Left lung (tissue), 10 donors: ENCODE data around the gene GRM7. TPM values are rescaled to one million over a fixed set of nuclear protein-coding genes. Genes with fewer than 3 reads are reported as not detected.
A peak's percentile ranks its signal among the peaks of the same experiment; 100 is the strongest.

Source experiments
- ATAC-seq: fragments of 200-7000 bp; cut with Tn5 transposase; one replicate; pipeline ENCODE4 v1.9.1; 2020; ENCODE audit warnings: moderate library complexity
- DNase-seq, 4 donors: peaks; one replicate each; pipeline ENCODE4 v3.0.0-alpha.2; 2013 to 2020
- H3K27ac ChIP-seq, 2 donors: fragments of 200-600 bp; sonication (generic) in 1 of 2; one replicate each; pipeline versions ENCODE4 v1.5.0 to v1.8.0; 2020 to 2021
- H3K27me3 ChIP-seq, 2 donors: fragments of 200-600 bp; sonication (generic) in 1 of 2; one replicate each; pipeline versions ENCODE4 v1.5.0 to v1.8.0; 2020 to 2021
- H3K36me3 ChIP-seq, 2 donors: fragments of 200-600 bp; sonication (generic) in 1 of 2; one replicate each; pipeline versions ENCODE4 v1.5.0 to v1.8.0; 2020 to 2021
- H3K4me1 ChIP-seq, 2 donors: fragments of 200-600 bp; one replicate each; pipeline ENCODE4 v1.8.0; 2021
- H3K4me3 ChIP-seq, 2 donors: fragments of 200-600 bp; sonication (generic) in 1 of 2; one replicate each; pipeline versions ENCODE4 v1.5.0 to v1.8.0; 2020 to 2021; ENCODE audit warnings: mild to moderate bottlenecking in 1 of 2
- H3K9me3 ChIP-seq, 2 donors: fragments of 200-600 bp; sonication (generic) in 1 of 2; one replicate each; pipeline versions ENCODE4 v1.5.0 to v1.8.0; 2020 to 2021
- CTCF ChIP-seq, 2 donors: fragments of 200-600 bp; sonication (generic) in 1 of 2; IDR thresholded peaks; one replicate each; pipeline versions ENCODE4 v1.5.0 to v1.8.0; 2021; ENCODE audit warnings: antibody characterized with exemption in 2 of 2
- intact Hi-C, 2 donors: fragments of 100-400 bp; cut with DNase I; formaldehyde crosslinking; loops; one replicate each; pipeline versions ENCODE4 v1.11.2 to v1.14.2; 2022
- polyA plus RNA-seq, 6 donors: library from polyadenylated mRNA; unstranded; fragments of 120-200 nt; gene quantifications; one replicate each; pipeline ENCODE4 v1.2.1, GENCODE V29; 2013; ENCODE audit not compliant: insufficient read length in 6 of 6
- total RNA-seq, 2 donors: library from RNA; stranded (reverse); fragmentation: NEBNext Ultra II Directional; extraction: Animal tissue kit (Norgen Biotek cat#: 25700); gene quantifications; one replicate each; pipeline ENCODE4 v1.2.1, GENCODE V29; 2021
- donor health status: DM: no; HTN: yes; CAD: no.
- donor health status: DM: no; HTN: no; CAD: no.

Gene GRM7
- total and polyA plus RNA-seq, 8 donors, result 0.04 to 0.72 (median 0.27) TPM

GRCh38 chr3:7254251-7254650, 393.3 kb downstream of the GRM7 start:
- intact Hi-C loops, result no loop called here
- ATAC-seq (no peak), DNase-seq (peak in 1 of 4 donors; percentile 13)
- H3K27me3 ChIP-seq, result no peaks in the 10 kb centered on the region
- TF ChIP-seq CTCF (IDR thresholded peaks at IDR 0.05), result no peak
- no peak overlapping the region for H3K4me3 ChIP-seq
- H3K27ac ChIP-seq, result no peak overlapping the region
- H3K4me1 ChIP-seq, result peaks cover 0 to 3% of the 10 kb centered on the region in 2 donors
- H3K9me3 ChIP-seq, result peaks cover 0 to 10% of the 10 kb centered on the region in 2 donors
- no peaks in the 10 kb centered on the region for H3K36me3 ChIP-seq

- ATAC-seq (no peak), DNase-seq (no peak)
- no peaks in the 10 kb centered on the region for H3K4me1 ChIP-seq
- H3K36me3 ChIP-seq, result no peaks in the 10 kb centered on the region
- intact Hi-C loops, result no loop called here
- no peak overlapping the region for H3K4me3 ChIP-seq
- peaks cover 0 to 13% of the 10 kb centered on the region in 2 donors for H3K9me3 ChIP-seq
- TF ChIP-seq CTCF (IDR thresholded peaks at IDR 0.05), result no peak
- no peak overlapping the region for H3K27ac ChIP-seq
- H3K27me3 ChIP-seq, result no peaks in the 10 kb centered on the region
These were observed 400.1 kb downstream of the GRM7 start for GRCh38 chr3:7260975-7261374.

GRCh38 chr3:7263347-7264195, 402.7 kb downstream of the GRM7 start:
- H3K4me1 ChIP-seq, result no peaks in the 10 kb centered on the region
- ATAC-seq, result no peak
- intact Hi-C loops, result no loop called here
- no peak overlapping the region for H3K27ac ChIP-seq
- no peak overlapping the region for H3K4me3 ChIP-seq
- no peaks in the 10 kb centered on the region for H3K27me3 ChIP-seq
- peak in 1 of 4 donors; percentile 52 for DNase-seq
- H3K36me3 ChIP-seq, result no peaks in the 10 kb centered on the region
- H3K9me3 ChIP-seq, result peaks cover 0 to 3% of the 10 kb centered on the region in 2 donors
- no peak for TF ChIP-seq CTCF (IDR thresholded peaks at IDR 0.05)

- Histone ChIP-seq H3K27ac (no peak overlapping the region), H3K27me3 (no peaks in the 10 kb centered on the region), H3K4me3 (no peak overlapping the region), H3K9me3 (peaks cover 0 to 3% of the 10 kb centered on the region in 2 donors), H3K36me3 (no peaks in the 10 kb centered on the region), H3K4me1 (no peaks in the 10 kb centered on the region)
- DNase-seq (no peak), ATAC-seq (no peak)
- intact Hi-C loops, result no loop called here
- TF ChIP-seq CTCF (IDR thresholded peaks at IDR 0.05), result no peak
These were observed 403.2 kb downstream of the GRM7 start for GRCh38 chr3:7264196-7264526.

GRCh38 chr3:7265736-7266135, 404.8 kb downstream of the GRM7 start:
- no peaks in the 10 kb centered on the region for H3K4me1 ChIP-seq
- TF ChIP-seq CTCF (IDR thresholded peaks at IDR 0.05), result no peak
- no peak overlapping the region for H3K27ac ChIP-seq
- ATAC-seq (no peak), DNase-seq (no peak)
- intact Hi-C loops, result no loop called here
- no peaks in the 10 kb centered on the region for H3K36me3 ChIP-seq
- peaks cover 0 to 3% of the 10 kb centered on the region in 2 donors for H3K9me3 ChIP-seq
- H3K4me3 ChIP-seq, result no peak overlapping the region
- no peaks in the 10 kb centered on the region for H3K27me3 ChIP-seq
